SH-SY5Y (cell line): ENCODE measurements around the gene RTP3.

Experiments
- GATA2 ChIP-seq: IDR thresholded peaks from 2 replicates; pipeline ENCODE4 v1.6.1; 2011; ENCODE audit warnings: mild to moderate bottlenecking, low read depth, low read length
- GATA3 ChIP-seq: IDR thresholded peaks from 2 replicates; pipeline ENCODE4 v1.6.1; 2011; ENCODE audit warnings: low read depth, mild to moderate bottlenecking, low read length, moderate library complexity

- TF ChIP-seq GATA2 (no peak), GATA3 (no peak)
Measured at GRCh38 chr3:46512191-46512749, 14.5 kb downstream of the RTP3 start.
